A549 (cell line): ENCODE data around the gene STEAP1. TPM values are rescaled to one million over a fixed set of nuclear protein-coding genes. Genes with fewer than 3 reads are reported as not detected.

Source experiments
- ATAC-seq, 2 experiments: fragments of 200-7000 bp in 1 of 2; fragments of >200 bp in 1 of 2; cut with Nextera tagmentation in 1 of 2; cut with Tn5 transposase in 1 of 2; 3 replicates each; pipeline versions ENCODE4 v1.8.0 to v1.9.1; 2018 to 2020; ENCODE audit warnings: mild to moderate bottlenecking in 1 of 2, moderate library complexity in 1 of 2
- CTCF ChIA-PET: fragments of 300-600 bp; sonication (Branson Sonifier 250); formaldehyde crosslinking; extraction: SDS; loops from one replicate; lab custom pipeline; 2021; ENCODE audit warnings: antibody characterized with exemption, inconsistent platforms; lab: Yijun Ruan, JAX
- POLR2A ChIA-PET: fragments of 350-600 bp; formaldehyde crosslinking; extraction: SDS; loops from one replicate; lab custom pipeline; 2021; ENCODE audit warnings: antibody characterized with exemption, inconsistent platforms; lab: Yijun Ruan, JAX
- DNase-seq, 2 experiments: peaks; one replicate each; pipeline versions ENCODE4 v3.0.0 to v3.0.0-alpha.2; 2011 to 2016; ENCODE audit warnings: low read depth in 1 of 2, low spot score in 1 of 2
- FAIRE-seq: peaks from 2 replicates; lab custom pipeline; 2011; peaks lifted over from hg19 to GRCh38; lab: Jason Lieb, UNC
- H3K27ac ChIP-seq, 2 experiments: fragments of >200 bp; sonication (Bioruptor Twin); formaldehyde crosslinking; 3 replicates each; pipeline ENCODE4 v1.5.1; 2016 to 2017
- H3K4me1 ChIP-seq: fragments of >200 bp; sonication (Bioruptor Twin); formaldehyde crosslinking; 3 replicates; pipeline ENCODE4 v1.6.1; 2016
- H3K4me2 ChIP-seq: fragments of >200 bp; sonication (Bioruptor Twin); formaldehyde crosslinking; 3 replicates; pipeline ENCODE4 v1.6.1; 2016
- H3K4me3 ChIP-seq: fragments of >200 bp; sonication (Bioruptor Twin); formaldehyde crosslinking; 3 replicates; pipeline ENCODE4 v1.5.1; 2016
- H3K9me3 ChIP-seq: fragments of >200 bp; sonication (Bioruptor Twin); formaldehyde crosslinking; 3 replicates; pipeline ENCODE4 v1.6.1; 2016
- CBX2 ChIP-seq: fragments of 200-600 bp; sonication (generic); IDR thresholded peaks from 2 replicates; pipeline ENCODE4 v1.6.1; 2016; ENCODE audit warnings: low read depth, mild to moderate bottlenecking, borderline replicate concordance
- CTCF ChIP-seq: fragments of >200 bp; sonication (Bioruptor Twin); formaldehyde crosslinking; IDR thresholded peaks from 3 replicates; pipeline ENCODE4 v1.5.1; 2016
- E2F6 ChIP-seq: IDR thresholded peaks from 2 replicates; pipeline ENCODE4 v1.6.1; 2012; ENCODE audit warnings: low read depth, borderline replicate concordance
- EHMT2 ChIP-seq: fragments of 200-600 bp; sonication (generic); IDR thresholded peaks from 2 replicates; pipeline ENCODE4 v1.6.1; 2016; ENCODE audit warnings: antibody characterized with exemption, low read depth, mild to moderate bottlenecking, moderate library complexity
- FOSB ChIP-seq: fragments of 250-450 bp; sonication (Bioruptor Pico); IDR thresholded peaks from 2 replicates; pipeline ENCODE4 v1.5.0; 2020; ENCODE audit warnings: mild to moderate bottlenecking, moderate library complexity
- GATA3 ChIP-seq: IDR thresholded peaks from 2 replicates; pipeline ENCODE4 v1.6.1; 2012; ENCODE audit warnings: borderline replicate concordance
- HDAC2 ChIP-seq: fragments of 200-600 bp; sonication (generic); IDR thresholded peaks from 2 replicates; pipeline ENCODE4 v1.6.1; 2016
- HMGXB4 ChIP-seq: fragments of 250-450 bp; sonication (Bioruptor Pico); IDR thresholded peaks from 2 replicates; pipeline ENCODE4 v1.5.0; 2021; ENCODE audit warnings: mild to moderate bottlenecking, moderate library complexity, borderline replicate concordance
- JUN ChIP-seq, 2 experiments: fragments of >200 bp; sonication (Bioruptor Twin); formaldehyde crosslinking; IDR thresholded peaks; 2 replicates in 1 of 2; 3 replicates in 1 of 2; pipeline ENCODE4 v1.6.1; 2016 to 2017
- KDM5A ChIP-seq: fragments of 200-600 bp; sonication (generic); IDR thresholded peaks from 2 replicates; pipeline ENCODE4 v1.6.1; 2016; ENCODE audit warnings: antibody characterized with exemption, mild to moderate bottlenecking
- MAFK ChIP-seq: fragments of 450-650 bp; IDR thresholded peaks from 2 replicates; pipeline ENCODE4 v1.6.1; 2014; ENCODE audit not compliant: partially characterized antibody
- MAX ChIP-seq: IDR thresholded peaks from 2 replicates; pipeline ENCODE4 v1.6.1; 2012
- MAZ ChIP-seq: fragments of 150-350 bp; IDR thresholded peaks from 2 replicates; pipeline ENCODE4 v1.6.1; 2014; ENCODE audit warnings: antibody characterized with exemption, low read depth, low read length, borderline replicate concordance
- MYC ChIP-seq: IDR thresholded peaks from 2 replicates; pipeline ENCODE4 v1.6.1; 2012; ENCODE audit warnings: mild to moderate bottlenecking, inconsistent platforms, low read length, improper control_type of control experiment, borderline replicate concordance
- PHF8 ChIP-seq: fragments of 200-600 bp; sonication (generic); IDR thresholded peaks from 2 replicates; pipeline ENCODE4 v1.6.1; 2016; ENCODE audit warnings: low read depth, mild to moderate bottlenecking, antibody characterized with exemption, moderate library complexity, borderline replicate concordance
- POLR2A ChIP-seq: IDR thresholded peaks from 2 replicates; pipeline ENCODE4 v1.6.1; 2012; ENCODE audit warnings: mild to moderate bottlenecking, low read length
- POLR2AphosphoS2 ChIP-seq: conservative IDR thresholded peaks from 2 replicates; pipeline ENCODE4 v1.6.1; 2012; ENCODE audit warnings: low read length, improper control_type of control experiment, inconsistent platforms
- RAD21 ChIP-seq, 2 experiments: fragments of >200 bp in 1 of 2; sonication (Bioruptor Twin) in 1 of 2; formaldehyde crosslinking in 1 of 2; IDR thresholded peaks in 1 of 2; conservative IDR thresholded peaks in 1 of 2; 2 replicates in 1 of 2; 3 replicates in 1 of 2; pipeline ENCODE4 v1.6.1; 2012 to 2018; ENCODE audit warnings: inconsistent platforms in 1 of 2
- RCOR1 ChIP-seq: fragments of 150-350 bp; IDR thresholded peaks from 2 replicates; pipeline ENCODE4 v1.6.1; 2014; ENCODE audit warnings: antibody characterized with exemption, low read length, low read depth
- REST ChIP-seq: fragments of 200-600 bp; sonication (generic); IDR thresholded peaks from 2 replicates; pipeline ENCODE4 v1.6.1; 2016; ENCODE audit warnings: antibody characterized with exemption, mild to moderate bottlenecking, moderate library complexity
- SREBF2 ChIP-seq: fragments of 450-650 bp; IDR thresholded peaks from 2 replicates; pipeline ENCODE4 v1.6.1; 2014; ENCODE audit warnings: mild to moderate bottlenecking, moderate library complexity
- ZNF302 ChIP-seq: fragments of 250-450 bp; sonication (Bioruptor Pico); IDR thresholded peaks from 2 replicates; pipeline ENCODE4 v1.9.0; 2021; ENCODE audit warnings: inconsistent platforms, mild to moderate bottlenecking, moderate library complexity
- WGBS: methylation state at CpG from one replicate; pipeline ENCODE4 v1.1.6; 2017; ENCODE audit errors: missing lambda C conversion rate; 5-methylcytosine and 5-hydroxymethylcytosine counted together
- polyA plus RNA-seq, 4 experiments: library from polyadenylated mRNA; depleted of rRNA in 3 of 4; stranded (reverse); fragments of >200 nt; fragmentation: RNase III in 1 of 4; extraction: RNeasy Plus Mini Kit Qiagen cat#74134 plus additional on column Dnase treatment in 1 of 4; gene quantifications; 2 replicates in 3 of 4; 3 replicates in 1 of 4; pipeline ENCODE4 v1.2.3, GENCODE V29; 2011 to 2017

Gene STEAP1
- polyA plus RNA-seq, 2 of the 4 experiments (the other 2 are of a cell fraction): 15.7 to 81.3 TPM

GRCh38 chr7:90211391-90212148 is 57.3 kb downstream of the STEAP1 start, which contains the start of gene STEAP2:
STEAP2 (plus strand) TSS chr7:90211740; CDS start chr7:90225083, 13,343 bp downstream.
- ChIA-PET CTCF (interaction anchor here (0.7 to 3.3 kb wide), 32 partner anchors 8 to 216 kb away, joined by 3 to 38 read pairs (median 4); partner anchors contain the start of genes CFAP69 and STEAP1), POLR2A (interaction anchor here (0.5 to 2.0 kb wide), 17 partner anchors 11 to 267 kb away, joined by 3 to 20 read pairs (median 4); partner anchors contain the start of genes CFAP69, CLDN12 and STEAP1)
- peak within 1 kb of the TSS; percentile 83 for H3K4me2 ChIP-seq
- peak within 1 kb of the TSS; percentile 74 for H3K4me3 ChIP-seq
- no peak for FAIRE-seq
- no peaks in the 10 kb centered on the region for H3K9me3 ChIP-seq
- peaks cover 13% of the 10 kb centered on the region; the same call in 1 of the 3 replicates for H3K4me1 ChIP-seq
- DNase-seq: peak; percentile 82 to 94
- peak; percentile 98 for ATAC-seq
- peak within 1 kb of the TSS; percentile 95 to 97 for H3K27ac ChIP-seq
- TF ChIP-seq CTCF: peak; percentile 38; the same call in 2 of the 3 replicates
- no peak for TF ChIP-seq REST
- TF ChIP-seq ZNF302 (CRISPR knock-in tag): no peak
- TF ChIP-seq HDAC2: peak; percentile 73; the same call in 1 of the 2 replicates
- TF ChIP-seq CBX2: no peak
- TF ChIP-seq KDM5A: no peak
- no peak for TF ChIP-seq MAZ
- peak; percentile 74 for TF ChIP-seq E2F6
- no peak for TF ChIP-seq EHMT2
- 0 out of 2 replicates have a peak, but pooled peaks have one; percentile 23 for TF ChIP-seq GATA3
- TF ChIP-seq FOSB (CRISPR knock-in tag): no peak
- peak; percentile 42; the same call in 1 of the 2 replicates for TF ChIP-seq PHF8
- TF ChIP-seq RCOR1: no peak
- TF ChIP-seq HMGXB4 (CRISPR knock-in tag): 0 out of 2 replicates have a peak, but pooled peaks have one; percentile 12
- peak; percentile 92 for TF ChIP-seq MAX
- peak; percentile 34 to 60; a peak in 4 of 5 replicates for TF ChIP-seq RAD21 (conservative IDR thresholded peaks at IDR 0.05 in 1 of 2, IDR thresholded peaks at IDR 0.05 in 1 of 2)
- TF ChIP-seq POLR2AphosphoS2: no peak
- TF ChIP-seq SREBF2: no peak
- no peak for TF ChIP-seq MYC
- peak; percentile 68 to 78; a peak in 4 of 5 replicates for TF ChIP-seq JUN (IDR thresholded peaks at IDR 0.05)
- TF ChIP-seq MAFK: peak; percentile 17
- peak; percentile 65 for TF ChIP-seq POLR2A
- under 1% methylated on average over 29 of the region's 73 CpGs for WGBS
